Measurements from ENCODE around the gene TMEM178B. TPM values are rescaled to one million over a fixed set of nuclear protein-coding genes. Genes with fewer than 3 reads are reported as not detected.

Gene TMEM178B
- total and polyA plus RNA-seq, 2 experiments from 2014 or later: 0.24 to 0.30 TPM

GRCh38 chr7:141178486-141179135, 104.7 kb downstream of the TMEM178B start:
- Histone ChIP-seq H3K9me2 (replicated peaks; ENCODE audit: insufficient read depth) (no peaks in the 10 kb centered on the region), H3K79me2 (no peaks in the 10 kb centered on the region), H3K4me1 (ENCODE audit: insufficient read depth) (no peaks in the 10 kb centered on the region), H2AFZ (no peak overlapping the region), H3K4me3 (no peak overlapping the region), H3K4me2 (no peak overlapping the region), H3K36me3 (replicated peaks; ENCODE audit: insufficient read depth, low read depth) (no peaks in the 10 kb centered on the region), H3K27me3 (no peaks in the 10 kb centered on the region), H4K20me1 (ENCODE audit: insufficient read depth, poor library complexity, severe bottlenecking) (no peaks in the 10 kb centered on the region), H3K27ac (no peak overlapping the region), H3K9me3 (ENCODE audit: low read depth) (no peaks in the 10 kb centered on the region)
- 89% methylated on average over 8 of the region's 8 CpGs for WGBS (ENCODE audit: low lambda C conversion rate, missing lambda C conversion rate)
- TF ChIP-seq, protein P1, sequence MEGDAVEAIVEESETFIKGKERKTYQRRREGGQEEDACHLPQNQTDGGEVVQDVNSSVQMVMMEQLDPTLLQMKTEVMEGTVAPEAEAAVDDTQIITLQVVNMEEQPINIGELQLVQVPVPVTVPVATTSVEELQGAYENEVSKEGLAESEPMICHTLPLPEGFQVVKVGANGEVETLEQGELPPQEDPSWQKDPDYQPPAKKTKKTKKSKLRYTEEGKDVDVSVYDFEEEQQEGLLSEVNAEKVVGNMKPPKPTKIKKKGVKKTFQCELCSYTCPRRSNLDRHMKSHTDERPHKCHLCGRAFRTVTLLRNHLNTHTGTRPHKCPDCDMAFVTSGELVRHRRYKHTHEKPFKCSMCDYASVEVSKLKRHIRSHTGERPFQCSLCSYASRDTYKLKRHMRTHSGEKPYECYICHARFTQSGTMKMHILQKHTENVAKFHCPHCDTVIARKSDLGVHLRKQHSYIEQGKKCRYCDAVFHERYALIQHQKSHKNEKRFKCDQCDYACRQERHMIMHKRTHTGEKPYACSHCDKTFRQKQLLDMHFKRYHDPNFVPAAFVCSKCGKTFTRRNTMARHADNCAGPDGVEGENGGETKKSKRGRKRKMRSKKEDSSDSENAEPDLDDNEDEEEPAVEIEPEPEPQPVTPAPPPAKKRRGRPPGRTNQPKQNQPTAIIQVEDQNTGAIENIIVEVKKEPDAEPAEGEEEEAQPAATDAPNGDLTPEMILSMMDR (IDR thresholded peaks at IDR 0.05; ENCODE audit: poor library complexity): no peak
- no peak for TF ChIP-seq EZH2phosphoT487 (IDR thresholded peaks at IDR 0.05; ENCODE audit: low read depth, severe bottlenecking, unreplicated experiment)
- TF ChIP-seq EZH2 (IDR thresholded peaks at IDR 0.05; ENCODE audit: borderline replicate concordance): no peak
- DNase-seq (ENCODE audit: low spot score): no peak

DNA sequence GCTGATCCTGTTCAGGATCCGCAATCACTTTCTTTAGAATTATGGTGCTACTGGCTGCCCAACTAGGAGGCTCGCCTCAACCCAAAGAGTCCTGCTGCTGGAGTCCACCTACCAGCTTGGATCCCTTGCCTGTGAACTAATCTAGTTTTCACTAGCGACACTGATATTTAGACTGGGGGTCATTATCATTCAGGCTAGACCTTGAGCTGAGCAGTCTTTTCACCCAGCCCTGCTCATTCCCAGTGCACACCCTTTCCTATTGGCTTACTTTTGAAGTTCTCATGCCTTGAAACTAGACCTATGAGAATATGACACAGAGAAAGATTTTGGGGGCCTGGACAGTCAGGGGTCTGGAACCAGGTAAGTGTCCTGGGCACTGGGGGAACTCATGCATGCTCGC, 107.9 kb downstream of the TMEM178B start:
- 89% methylated on average over 4 of the region's 4 CpGs for WGBS (ENCODE audit: low lambda C conversion rate, missing lambda C conversion rate)
- H3K9me3 ChIP-seq (ENCODE audit: low read depth): no peaks in the 10 kb centered on the region
- no peak for TF ChIP-seq EZH2 (IDR thresholded peaks at IDR 0.05; ENCODE audit: borderline replicate concordance)
- no peak for TF ChIP-seq EZH2phosphoT487 (IDR thresholded peaks at IDR 0.05; ENCODE audit: low read depth, severe bottlenecking, unreplicated experiment)
- TF ChIP-seq, protein P1 (IDR thresholded peaks at IDR 0.05; ENCODE audit: poor library complexity): no peak
- H3K36me3 ChIP-seq (replicated peaks; ENCODE audit: insufficient read depth, low read depth): no peaks in the 10 kb centered on the region
- H3K9me2 ChIP-seq (replicated peaks; ENCODE audit: insufficient read depth): no peaks in the 10 kb centered on the region
- no peak for DNase-seq (ENCODE audit: low spot score)
- no peaks in the 10 kb centered on the region for H3K4me1 ChIP-seq (ENCODE audit: insufficient read depth)
- no peaks in the 10 kb centered on the region for H3K27me3 ChIP-seq
- no peak overlapping the region for H3K4me3 ChIP-seq
- H3K4me2 ChIP-seq: no peak overlapping the region
- H3K27ac ChIP-seq: no peak overlapping the region
- no peaks in the 10 kb centered on the region for H3K79me2 ChIP-seq
- no peaks in the 10 kb centered on the region for H4K20me1 ChIP-seq (ENCODE audit: insufficient read depth, poor library complexity, severe bottlenecking)
- no peak overlapping the region for H2AFZ ChIP-seq

DNA sequence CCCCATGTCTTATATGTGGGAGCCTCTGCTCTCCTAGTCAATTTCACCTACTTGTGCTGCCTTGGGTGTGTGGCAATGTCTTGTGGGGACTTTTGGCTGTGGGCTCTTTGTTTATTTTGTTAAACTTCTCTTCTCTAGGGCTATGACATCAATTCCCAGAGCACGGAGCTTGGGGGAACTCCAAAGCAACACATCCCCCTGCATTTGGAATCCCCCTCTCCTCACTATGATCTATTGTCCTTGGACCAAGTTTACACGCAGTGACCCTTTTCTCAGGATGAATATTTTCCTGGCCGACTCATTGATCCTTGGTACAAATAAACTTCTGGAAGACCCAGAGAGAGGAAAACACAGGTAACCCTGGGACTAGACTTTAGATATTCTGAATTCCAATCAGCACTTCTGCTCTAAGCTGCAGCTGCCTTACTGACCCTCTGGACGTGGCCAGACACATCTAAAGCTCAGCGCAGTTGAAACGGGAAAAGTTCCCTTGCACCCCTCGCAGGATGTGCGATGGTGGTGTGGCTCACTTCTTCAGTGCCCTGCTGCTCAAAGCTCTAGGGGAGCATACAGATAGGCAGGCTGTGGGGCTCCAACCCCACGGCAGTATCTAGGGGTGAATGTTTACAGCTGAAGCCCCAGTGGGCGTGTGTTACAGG, 110.8 kb downstream of the TMEM178B start:
- TF ChIP-seq, protein P1 (IDR thresholded peaks at IDR 0.05; ENCODE audit: poor library complexity): no peak
- no peak for TF ChIP-seq EZH2 (IDR thresholded peaks at IDR 0.05; ENCODE audit: borderline replicate concordance)
- no peak for TF ChIP-seq EZH2phosphoT487 (IDR thresholded peaks at IDR 0.05; ENCODE audit: low read depth, severe bottlenecking, unreplicated experiment)
- Histone ChIP-seq H3K4me1 (ENCODE audit: insufficient read depth) (no peaks in the 10 kb centered on the region), H2AFZ (no peak overlapping the region), H3K4me3 (no peak overlapping the region), H3K36me3 (replicated peaks; ENCODE audit: insufficient read depth, low read depth) (no peaks in the 10 kb centered on the region), H3K79me2 (no peaks in the 10 kb centered on the region), H3K9me2 (replicated peaks; ENCODE audit: insufficient read depth) (no peaks in the 10 kb centered on the region), H3K27me3 (no peaks in the 10 kb centered on the region), H4K20me1 (ENCODE audit: insufficient read depth, poor library complexity, severe bottlenecking) (no peaks in the 10 kb centered on the region), H3K4me2 (no peak overlapping the region), H3K27ac (no peak overlapping the region), H3K9me3 (ENCODE audit: low read depth) (no peaks in the 10 kb centered on the region)
- WGBS (ENCODE audit: low lambda C conversion rate, missing lambda C conversion rate): 91% methylated on average over 10 of the region's 10 CpGs
- no peak for DNase-seq (ENCODE audit: low spot score)
